Keratinocyte (primary cell): ENCODE measurements around the gene TSPAN16. TPM values are rescaled to one million over a fixed set of nuclear protein-coding genes. Genes with fewer than 3 reads are reported as not detected.

Experiments used
- DNase-seq: peaks from one replicate; pipeline ENCODE4 v3.0.0-alpha.2; 2011; ENCODE audit warnings: low read depth, missing footprints, low spot score
- FAIRE-seq: peaks from 2 replicates; lab custom pipeline; 2011; peaks lifted over from hg19 to GRCh38; lab: Jason Lieb, UNC
- H2AFZ ChIP-seq: 2 replicates; pipeline ENCODE4 v1.6.0; 2012; ENCODE audit warnings: low read length, control low read depth, inconsistent platforms; ENCODE audit not compliant: control insufficient read depth
- H3K27ac ChIP-seq: 2 replicates; pipeline ENCODE4 v1.5.1; 2011; ENCODE audit warnings: low read length; ENCODE audit not compliant: control insufficient read depth, insufficient read depth
- H3K27me3 ChIP-seq: 3 replicates; pipeline ENCODE4 v1.6.0; 2011; ENCODE audit warnings: low read length; ENCODE audit not compliant: control insufficient read depth, insufficient read depth; ENCODE audit errors: extremely low read depth
- H3K36me3 ChIP-seq, 2 experiments: 2 replicates in 1 of 2; 3 replicates in 1 of 2; pipeline ENCODE4 v1.5.1; 2011; ENCODE audit warnings: low read length in 2 of 2, mild to moderate bottlenecking in 1 of 2; ENCODE audit not compliant: control insufficient read depth in 2 of 2, insufficient read depth in 2 of 2; ENCODE audit errors: extremely low read depth in 1 of 2
- H3K4me1 ChIP-seq: 3 replicates; pipeline ENCODE4 v1.5.1; 2011; ENCODE audit warnings: low read length; ENCODE audit not compliant: control insufficient read depth, insufficient read depth; ENCODE audit errors: extremely low read depth
- H3K4me2 ChIP-seq: 3 replicates; pipeline ENCODE4 v1.6.0; 2011; ENCODE audit warnings: low read depth, low read length; ENCODE audit not compliant: control insufficient read depth, insufficient read depth; ENCODE audit errors: extremely low read depth
- H3K4me3 ChIP-seq, 3 experiments: fragments of 200-600 bp in 1 of 3; sonication (generic) in 1 of 3; 2 replicates in 2 of 3; 3 replicates in 1 of 3; pipeline ENCODE4 v1.5.1; 2011 to 2016; ENCODE audit warnings: low read length in 3 of 3, mild to moderate bottlenecking in 3 of 3, control low read depth in 2 of 3, inconsistent platforms in 1 of 3, low read depth in 1 of 3, mixed read lengths in 1 of 3, mixed run types in 1 of 3, moderate library complexity in 1 of 3; ENCODE audit not compliant: control insufficient read depth in 2 of 3, insufficient read depth in 2 of 3; ENCODE audit errors: extremely low read depth in 1 of 3
- H3K79me2 ChIP-seq: 2 replicates; pipeline ENCODE4 v1.6.0; 2012; ENCODE audit warnings: low read length; ENCODE audit not compliant: control insufficient read depth, insufficient read depth
- H3K9ac ChIP-seq: 3 replicates; pipeline ENCODE4 v1.6.0; 2011; ENCODE audit warnings: low read length; ENCODE audit not compliant: control insufficient read depth, insufficient read depth; ENCODE audit errors: extremely low read depth
- H3K9me1 ChIP-seq: 3 replicates; pipeline ENCODE4 v1.6.0; 2011; ENCODE audit warnings: low read length; ENCODE audit not compliant: control insufficient read depth, insufficient read depth; ENCODE audit errors: extremely low read depth
- H3K9me3 ChIP-seq: 2 replicates; pipeline ENCODE4 v1.5.1; 2012; ENCODE audit warnings: low read depth, low read length; ENCODE audit not compliant: control insufficient read depth
- H4K20me1 ChIP-seq: 3 replicates; pipeline ENCODE4 v1.6.0; 2011; ENCODE audit warnings: low read length; ENCODE audit not compliant: control insufficient read depth, insufficient read depth; ENCODE audit errors: extremely low read depth
- EZH2 ChIP-seq: IDR thresholded peaks from one replicate; pipeline ENCODE4 v1.6.1; 2012; ENCODE audit warnings: inconsistent platforms, mild to moderate bottlenecking, low read length, moderate library complexity
- dilution Hi-C: fragments of 300-500 bp; cut with MboI; formaldehyde crosslinking; loops from one replicate; pipeline ENCODE4 v1.7.0; 2020; ENCODE audit warnings: low sequenced_read_pairs; ENCODE audit not compliant: extremely low pct_ligation_motif_present
- polyA plus RNA-seq, 5 experiments: library from polyadenylated mRNA; depleted of rRNA in 3 of 5; stranded (reverse) in 3 of 5; stranded (forward) in 1 of 5; unstranded in 1 of 5; fragments of >200 nt; gene quantifications; 1 replicate in 1 of 5; 2 replicates in 3 of 5; 3 replicates in 1 of 5; pipeline versions ENCODE4 v1.2.1 to v1.2.3, GENCODE V29; 2011 to 2012; ENCODE audit warnings: missing spikeins in 2 of 5, low read depth in 1 of 5, low replicate concordance in 1 of 5
- TF ChIP-seq, protein P1 (sequence below), 3 experiments: IDR thresholded peaks in 1 of 3; conservative IDR thresholded peaks in 1 of 3; optimal IDR thresholded peaks in 1 of 3; 2 replicates in 2 of 3; 3 replicates in 1 of 3; pipeline versions ENCODE3 to v1.5.1; 2011; ENCODE audit warnings: low read length in 3 of 3, mild to moderate bottlenecking in 3 of 3, moderate library complexity in 2 of 3, control low read depth in 1 of 3, inconsistent platforms in 1 of 3; ENCODE audit not compliant: insufficient read depth in 2 of 3; ENCODE audit errors: extremely low read depth in 1 of 3

The TSPAN16 gene
- polyA plus RNA-seq, 1 donor (not counting 4 experiments of a cell fraction or from before 2014, with no cell fraction given): not detected

DNA sequence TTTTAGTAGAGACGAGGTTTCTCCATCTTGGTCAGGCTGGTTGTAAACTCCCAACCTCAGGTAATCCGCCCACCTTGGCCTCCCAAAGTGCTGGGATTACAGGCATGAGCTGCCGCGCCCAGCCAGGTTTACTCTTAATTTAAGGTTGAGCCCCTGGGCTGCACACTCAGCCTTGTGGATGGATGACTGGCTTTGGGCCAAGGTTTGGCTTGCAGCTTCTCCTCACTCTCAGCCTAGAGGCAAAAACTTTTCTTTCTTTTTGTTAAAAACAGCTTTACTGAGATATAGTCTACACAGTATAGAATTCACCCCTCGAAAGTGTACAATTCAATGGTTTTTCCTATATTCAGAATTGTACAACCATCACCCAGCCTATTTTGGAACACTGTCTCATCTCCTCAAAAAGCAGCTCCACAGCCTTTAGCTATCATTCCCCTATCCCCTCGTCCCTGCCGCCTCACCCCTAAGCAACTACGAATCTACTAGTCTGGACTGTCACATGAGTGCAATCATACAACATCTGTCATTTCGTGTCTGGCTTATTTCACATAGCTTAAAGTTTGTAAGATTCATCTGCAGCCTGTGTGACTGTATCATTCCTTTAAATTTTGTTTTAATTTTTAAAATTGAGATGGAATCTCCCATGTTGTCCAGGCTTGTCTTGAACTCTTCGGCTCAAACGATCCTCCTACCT is 14.5 kb upstream of the TSPAN16 start:
- DNase-seq: no peak

DNA sequence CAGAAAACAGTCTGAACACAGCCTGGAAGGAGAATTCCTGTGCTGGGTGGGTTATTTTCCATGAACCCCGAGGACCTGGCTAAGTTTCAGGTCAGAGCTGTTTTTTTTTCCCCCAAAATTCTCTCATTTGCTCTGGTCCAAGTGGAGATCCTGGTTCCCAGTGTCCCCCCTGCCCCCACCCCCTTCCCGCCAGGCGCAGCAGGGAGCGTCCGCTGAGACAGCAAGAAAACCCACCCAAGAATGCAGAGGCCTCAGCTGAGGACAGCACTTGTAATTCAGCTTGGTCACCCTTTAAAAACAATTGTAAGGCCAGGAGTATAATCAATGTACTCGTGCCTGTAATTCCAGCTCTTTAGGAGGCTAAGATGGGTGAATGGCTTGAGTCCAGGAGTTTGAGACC is 11.4 kb upstream of the TSPAN16 start:
- Histone ChIP-seq H3K79me2 (no peaks in the 10 kb centered on the region), H3K27ac (no peak overlapping the region), H3K9me3 (no peaks in the 10 kb centered on the region), H3K4me2 (no peak overlapping the region), H3K4me1 (peaks cover 10% of the 10 kb centered on the region), H3K4me3 (no peak overlapping the region), H3K36me3 (no peaks in the 10 kb centered on the region), H3K9ac (no peak overlapping the region), H2AFZ (no peak overlapping the region), H4K20me1 (no peaks in the 10 kb centered on the region), H3K27me3 (no peaks in the 10 kb centered on the region), H3K9me1 (no peaks in the 10 kb centered on the region)
- no peak for TF ChIP-seq EZH2
- TF ChIP-seq, protein P1, sequence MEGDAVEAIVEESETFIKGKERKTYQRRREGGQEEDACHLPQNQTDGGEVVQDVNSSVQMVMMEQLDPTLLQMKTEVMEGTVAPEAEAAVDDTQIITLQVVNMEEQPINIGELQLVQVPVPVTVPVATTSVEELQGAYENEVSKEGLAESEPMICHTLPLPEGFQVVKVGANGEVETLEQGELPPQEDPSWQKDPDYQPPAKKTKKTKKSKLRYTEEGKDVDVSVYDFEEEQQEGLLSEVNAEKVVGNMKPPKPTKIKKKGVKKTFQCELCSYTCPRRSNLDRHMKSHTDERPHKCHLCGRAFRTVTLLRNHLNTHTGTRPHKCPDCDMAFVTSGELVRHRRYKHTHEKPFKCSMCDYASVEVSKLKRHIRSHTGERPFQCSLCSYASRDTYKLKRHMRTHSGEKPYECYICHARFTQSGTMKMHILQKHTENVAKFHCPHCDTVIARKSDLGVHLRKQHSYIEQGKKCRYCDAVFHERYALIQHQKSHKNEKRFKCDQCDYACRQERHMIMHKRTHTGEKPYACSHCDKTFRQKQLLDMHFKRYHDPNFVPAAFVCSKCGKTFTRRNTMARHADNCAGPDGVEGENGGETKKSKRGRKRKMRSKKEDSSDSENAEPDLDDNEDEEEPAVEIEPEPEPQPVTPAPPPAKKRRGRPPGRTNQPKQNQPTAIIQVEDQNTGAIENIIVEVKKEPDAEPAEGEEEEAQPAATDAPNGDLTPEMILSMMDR (optimal IDR thresholded peaks at IDR 0.05 in 1 of 3, IDR thresholded peaks at IDR 0.05 in 1 of 3, conservative IDR thresholded peaks at IDR 0.05 in 1 of 3; ENCODE audit: extremely low read depth in 1 of 3, insufficient read depth in 2 of 3, low read length in 3 of 3): no peak
- DNase-seq (no peak), FAIRE-seq (no peak)
- dilution Hi-C loops: no loop called here

More for the DNA sequence above, 14.5 kb upstream of the TSPAN16 start:
- H2AFZ ChIP-seq: no peak overlapping the region
- no peak overlapping the region for H3K4me3 ChIP-seq
- H3K4me1 ChIP-seq: peaks cover 11% of the 10 kb centered on the region
- no peaks in the 10 kb centered on the region for H3K9me1 ChIP-seq
- dilution Hi-C loops: no loop called here
- no peaks in the 10 kb centered on the region for H3K27me3 ChIP-seq
- no peaks in the 10 kb centered on the region for H3K36me3 ChIP-seq
- H3K27ac ChIP-seq: no peak overlapping the region
- peak overlapping the region; percentile 27 for H3K4me2 ChIP-seq
- H3K79me2 ChIP-seq: no peaks in the 10 kb centered on the region
- no peaks in the 10 kb centered on the region for H3K9me3 ChIP-seq
- no peak overlapping the region for H3K9ac ChIP-seq
- H4K20me1 ChIP-seq: no peaks in the 10 kb centered on the region
- no peak for FAIRE-seq
- TF ChIP-seq, protein P1 (optimal IDR thresholded peaks at IDR 0.05 in 1 of 3, IDR thresholded peaks at IDR 0.05 in 1 of 3, conservative IDR thresholded peaks at IDR 0.05 in 1 of 3; ENCODE audit: extremely low read depth in 1 of 3, insufficient read depth in 2 of 3, low read length in 3 of 3): no peak
- TF ChIP-seq EZH2: no peak
